ENCODE results near the gene DSC3. TPM values are rescaled to one million over a fixed set of nuclear protein-coding genes. Genes with fewer than 3 reads are reported as not detected.

Gene DSC3
- total RNA-seq, 1 donor from 2014 or later, result 0.16 TPM

- peaks cover 4% of the 10 kb centered on the region for H3K4me1 Mint-ChIP-seq
- peak; percentile 12 for DNase-seq (ENCODE audit: low read depth, low spot score)
- peak; percentile 69 for TF ChIP-seq CTCF (conservative IDR thresholded peaks at IDR 0.05)
- no peaks in the 10 kb centered on the region for H3K27me3 Mint-ChIP-seq (ENCODE audit: low read depth)
- no peak overlapping the region for H3K27ac Mint-ChIP-seq (ENCODE audit: unreplicated experiment)
- H3K4me3 Mint-ChIP-seq, result no peak overlapping the region
- no peaks in the 10 kb centered on the region for H3K9me3 Mint-ChIP-seq
- H3K36me3 Mint-ChIP-seq (ENCODE audit: low read depth), result no peaks in the 10 kb centered on the region
Measured at GRCh38 chr18:30970196-30970816, 72.2 kb downstream of the DSC3 start.

- Mint-ChIP-seq H3K27ac (ENCODE audit: unreplicated experiment) (no peak overlapping the region), H3K27me3 (ENCODE audit: low read depth) (no peaks in the 10 kb centered on the region), H3K36me3 (ENCODE audit: low read depth) (no peaks in the 10 kb centered on the region), H3K9me3 (no peaks in the 10 kb centered on the region), H3K4me3 (no peak overlapping the region), H3K4me1 (peaks cover 4% of the 10 kb centered on the region)
- no peak for DNase-seq (ENCODE audit: low read depth, low spot score)
- no peak for TF ChIP-seq CTCF (conservative IDR thresholded peaks at IDR 0.05)
Measured at GRCh38 chr18:30969670-30970170, 72.8 kb downstream of the DSC3 start.

GRCh38 chr18:30967701-30968100 lies 74.8 kb downstream of the DSC3 start:
- TF ChIP-seq CTCF (conservative IDR thresholded peaks at IDR 0.05), result no peak
- Mint-ChIP-seq H3K36me3 (ENCODE audit: low read depth) (no peaks in the 10 kb centered on the region), H3K27me3 (ENCODE audit: low read depth) (no peaks in the 10 kb centered on the region), H3K9me3 (no peaks in the 10 kb centered on the region), H3K4me3 (no peak overlapping the region), H3K27ac (ENCODE audit: unreplicated experiment) (no peak overlapping the region), H3K4me1 (peaks cover 4% of the 10 kb centered on the region)
- no peak for DNase-seq (ENCODE audit: low read depth, low spot score)

- peaks cover 2% of the 10 kb centered on the region for H3K4me1 Mint-ChIP-seq
- H3K27ac Mint-ChIP-seq (ENCODE audit: unreplicated experiment), result no peak overlapping the region
- TF ChIP-seq CTCF (conservative IDR thresholded peaks at IDR 0.05), result no peak
- no peak overlapping the region for H3K4me3 Mint-ChIP-seq
- no peaks in the 10 kb centered on the region for H3K27me3 Mint-ChIP-seq (ENCODE audit: low read depth)
- no peaks in the 10 kb centered on the region for H3K9me3 Mint-ChIP-seq
- no peaks in the 10 kb centered on the region for H3K36me3 Mint-ChIP-seq (ENCODE audit: low read depth)
- DNase-seq (ENCODE audit: low read depth, low spot score), result no peak
Measured at GRCh38 chr18:30965237-30965636, 77.3 kb downstream of the DSC3 start.

GRCh38 chr18:30960661-30961060 lies 81.9 kb downstream of the DSC3 start:
- H3K9me3 Mint-ChIP-seq, result no peaks in the 10 kb centered on the region
- H3K27me3 Mint-ChIP-seq (ENCODE audit: low read depth), result no peaks in the 10 kb centered on the region
- DNase-seq (ENCODE audit: low read depth, low spot score), result no peak
- H3K4me1 Mint-ChIP-seq, result no peaks in the 10 kb centered on the region
- TF ChIP-seq CTCF (conservative IDR thresholded peaks at IDR 0.05), result no peak
- no peak overlapping the region for H3K4me3 Mint-ChIP-seq
- no peaks in the 10 kb centered on the region for H3K36me3 Mint-ChIP-seq (ENCODE audit: low read depth)
- no peak overlapping the region for H3K27ac Mint-ChIP-seq (ENCODE audit: unreplicated experiment)

Data from neural crest cell (in vitro differentiated cells).